GM19025 (cell line): Measurements from ENCODE around the gene LDAH.

Experiments
- ATAC-seq: cut with Tn5 transposase; IDR thresholded peaks from one replicate; pipeline ENCODE4 v1.9.1; 2021; ENCODE audit warnings: mild to moderate bottlenecking, low read depth, moderate library complexity; ENCODE audit not compliant: unreplicated experiment

The LDAH gene

DNA sequence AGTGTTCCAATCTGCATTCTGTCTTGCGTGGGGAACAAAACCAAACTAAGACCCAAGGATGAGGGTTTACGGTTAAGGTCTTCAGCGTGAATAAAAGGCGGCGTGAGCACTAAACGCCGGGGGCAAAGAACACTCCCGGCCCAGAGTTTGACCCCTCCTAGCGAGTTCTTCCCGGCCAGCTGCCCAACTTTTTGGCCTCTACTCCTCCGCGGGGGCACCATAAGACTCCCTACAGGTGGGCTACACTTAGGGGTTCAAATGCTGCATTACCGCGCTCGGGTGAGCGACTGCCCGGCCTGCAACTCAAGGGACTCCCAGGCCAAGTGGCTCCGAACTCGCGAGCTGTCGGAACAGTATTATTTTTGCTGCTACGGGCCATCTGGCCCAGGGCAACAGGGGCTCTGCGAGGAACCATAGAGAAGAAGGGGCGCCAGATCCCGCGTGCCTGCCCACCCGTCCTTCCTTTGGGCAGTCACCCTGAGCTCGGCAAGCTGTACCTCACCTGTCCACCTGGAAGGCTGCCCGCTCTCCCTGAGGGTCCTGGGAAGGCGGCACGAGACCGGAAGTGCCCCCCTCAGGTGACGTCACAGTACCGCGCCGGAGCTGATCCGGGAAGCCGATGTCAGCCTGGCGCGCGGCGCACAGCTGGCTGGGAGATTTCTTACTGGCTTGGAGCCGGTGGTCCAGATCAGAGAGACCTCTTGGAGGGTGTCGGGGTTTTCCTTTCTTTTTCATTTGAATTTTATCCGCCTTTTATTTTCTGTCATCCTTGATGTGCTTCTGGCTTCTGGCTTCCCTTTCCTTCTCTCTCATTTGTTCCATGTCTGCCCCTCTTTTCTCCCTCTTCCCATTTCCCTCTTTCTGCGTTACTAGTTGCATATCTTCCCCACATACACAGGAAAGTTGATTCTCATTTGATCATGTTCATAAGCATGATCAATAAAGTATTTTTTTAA lies at the start of gene LDAH:
LDAH (minus strand) TSS at position 567 of the 956 bp plus-strand sequence. CDS start 21,638 bp downstream, outside the sequence.
- peak; percentile 86 for ATAC-seq

DNA sequence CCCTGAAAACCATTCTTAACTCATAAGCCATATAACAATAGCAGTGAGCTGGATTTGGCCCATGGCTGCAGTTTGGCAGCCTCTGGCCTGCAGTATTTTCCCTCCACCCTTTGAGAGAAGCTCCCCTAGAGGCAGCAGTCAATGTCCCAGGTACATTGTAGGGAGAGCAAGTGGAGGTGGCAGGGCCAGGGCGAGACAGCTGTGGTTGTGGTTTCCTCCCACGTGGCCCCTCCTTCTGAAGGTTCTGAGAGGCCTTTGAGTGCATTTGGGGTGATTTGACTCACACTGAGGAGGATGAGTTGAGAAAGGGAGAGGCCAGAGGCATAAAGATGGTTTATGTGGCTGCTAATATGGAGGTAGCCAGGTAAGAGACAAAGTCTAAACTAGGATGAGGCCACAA lies 45.5 kb upstream of the LDAH start:
- ATAC-seq: peak; percentile 98

DNA sequence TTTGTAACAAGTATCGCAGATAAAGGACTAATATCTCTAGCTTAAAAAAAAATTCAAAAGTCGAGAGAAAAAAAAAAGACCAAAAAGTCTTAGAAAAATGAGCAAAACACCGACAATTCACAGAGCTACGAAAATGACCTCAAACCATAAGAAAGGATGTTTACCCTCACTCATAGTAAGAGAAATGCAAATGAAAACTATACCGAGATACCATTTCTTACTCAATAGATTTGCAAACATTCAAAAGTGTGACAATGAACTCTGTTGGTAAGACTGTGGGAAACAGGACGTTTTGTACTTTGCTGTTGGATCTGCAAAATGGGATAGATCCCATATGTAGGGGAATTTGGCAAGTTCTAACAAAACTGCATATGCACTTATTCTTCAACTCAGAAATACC lies 39.9 kb upstream of the LDAH start:
- ATAC-seq: no peak

DNA sequence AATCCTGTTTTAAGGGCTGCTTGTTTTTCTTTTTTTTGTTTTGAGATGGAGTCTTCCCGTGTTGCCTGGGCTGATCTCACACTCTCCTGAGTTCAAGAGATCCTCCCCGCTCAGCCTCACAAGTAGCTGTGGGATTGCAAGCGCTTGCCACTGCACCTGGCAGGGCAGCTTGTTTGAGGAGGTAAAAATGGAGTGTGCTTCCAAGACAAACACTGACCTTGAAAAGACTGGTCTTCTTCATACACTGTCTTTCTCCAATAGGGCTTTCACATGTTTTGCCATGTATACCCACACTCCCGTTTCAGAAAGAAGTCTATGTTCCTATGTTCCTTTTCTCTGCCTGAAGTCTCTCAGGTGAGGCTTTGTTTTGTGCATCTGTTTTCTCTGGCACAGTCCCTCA lies 32.6 kb upstream of the LDAH start:
- no peak for ATAC-seq

DNA sequence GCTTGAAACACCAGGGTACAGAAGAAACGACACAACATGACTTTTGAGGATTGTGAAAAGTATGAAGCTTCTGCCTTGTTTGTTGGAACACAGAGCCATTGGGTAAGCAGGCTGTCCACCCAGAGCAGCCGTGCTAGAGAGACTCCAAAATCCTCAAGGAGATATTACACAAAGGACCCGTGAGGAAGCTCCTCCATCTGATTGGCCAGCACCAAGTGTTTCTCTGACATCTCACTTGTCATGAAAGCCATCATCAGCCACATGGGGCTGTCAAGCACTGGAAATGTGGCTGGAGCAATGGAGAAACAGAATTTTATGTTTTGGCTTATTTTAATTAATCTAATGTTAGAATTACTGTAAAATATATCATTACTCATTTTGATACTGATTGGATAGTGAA lies 29.8 kb upstream of the LDAH start:
- no peak for ATAC-seq

DNA sequence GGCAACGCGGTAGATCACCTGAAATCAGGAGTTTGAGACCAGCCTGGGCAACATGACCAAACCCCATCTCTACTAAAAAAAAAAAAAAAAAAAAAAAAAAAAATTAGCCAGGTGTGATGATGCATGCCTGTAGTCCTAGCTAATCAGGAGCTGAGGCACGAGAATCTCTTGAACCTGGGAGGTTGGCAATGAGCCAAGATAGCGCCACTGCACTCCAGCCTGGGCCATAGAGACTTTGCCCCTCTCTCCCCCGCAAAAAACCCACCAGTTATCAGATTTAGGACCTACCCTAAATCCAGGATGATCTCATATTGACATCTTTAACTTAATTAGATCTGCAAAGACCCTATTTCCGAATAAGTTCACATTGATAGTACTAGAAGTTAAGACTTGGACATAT lies 29.2 kb upstream of the LDAH start:
- ATAC-seq: no peak

DNA sequence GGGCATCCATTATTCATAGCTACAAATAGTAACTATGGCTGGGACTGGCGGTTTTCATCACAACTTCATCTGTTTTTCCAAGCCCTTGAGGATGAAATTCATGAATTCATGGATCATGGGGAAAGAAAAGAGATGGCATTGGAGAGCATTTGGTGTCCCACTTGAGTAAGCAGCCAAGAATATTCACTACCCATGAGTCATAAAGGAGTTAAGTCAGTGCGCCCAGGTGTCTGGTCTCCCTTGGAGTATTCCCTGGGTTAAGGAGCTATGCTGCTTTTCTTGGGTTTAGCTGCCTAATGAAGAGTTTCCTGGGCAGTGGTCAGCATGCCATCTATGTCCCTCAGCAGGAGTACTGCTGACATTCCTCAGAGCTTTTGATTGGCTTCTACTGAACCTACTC lies 21.3 kb upstream of the LDAH start:
- ATAC-seq: no peak

DNA sequence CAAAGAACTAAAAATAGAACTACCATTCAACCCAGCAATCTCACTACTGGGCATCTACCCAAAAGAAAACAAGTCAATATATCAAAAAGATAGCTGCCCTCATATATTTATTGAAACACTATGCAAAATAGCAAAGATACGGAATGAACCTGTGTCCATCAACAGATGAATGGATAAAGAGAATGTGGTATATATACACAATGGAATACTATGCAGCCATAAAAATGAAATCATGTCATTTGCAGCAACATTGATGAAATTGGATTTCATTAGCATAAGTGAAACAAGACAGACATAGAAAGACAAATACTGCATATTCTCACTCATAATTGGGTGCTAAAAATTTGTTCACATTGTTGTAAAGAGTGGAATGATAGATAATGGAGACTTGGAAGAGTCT lies 16.2 kb upstream of the LDAH start:
- no peak for ATAC-seq

DNA sequence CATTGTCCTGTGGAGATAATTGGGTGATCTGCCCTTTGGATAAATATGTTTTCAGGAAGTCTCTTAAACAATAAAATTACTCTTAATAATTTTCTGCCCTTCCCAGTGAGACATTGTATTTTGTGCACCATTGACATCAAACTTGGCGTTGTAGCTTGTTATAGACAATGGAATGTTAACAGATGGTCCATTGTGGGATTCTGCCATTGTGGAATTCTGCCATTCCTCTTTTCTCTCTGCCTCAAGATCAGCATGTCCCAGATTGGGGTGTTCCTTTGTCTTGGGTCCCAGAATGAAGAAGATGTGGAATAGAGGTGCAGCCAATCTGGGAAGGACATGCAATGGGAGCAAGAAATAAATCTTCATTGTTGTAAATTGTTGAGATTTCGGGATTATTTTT lies 15.1 kb upstream of the LDAH start:
- ATAC-seq: no peak

DNA sequence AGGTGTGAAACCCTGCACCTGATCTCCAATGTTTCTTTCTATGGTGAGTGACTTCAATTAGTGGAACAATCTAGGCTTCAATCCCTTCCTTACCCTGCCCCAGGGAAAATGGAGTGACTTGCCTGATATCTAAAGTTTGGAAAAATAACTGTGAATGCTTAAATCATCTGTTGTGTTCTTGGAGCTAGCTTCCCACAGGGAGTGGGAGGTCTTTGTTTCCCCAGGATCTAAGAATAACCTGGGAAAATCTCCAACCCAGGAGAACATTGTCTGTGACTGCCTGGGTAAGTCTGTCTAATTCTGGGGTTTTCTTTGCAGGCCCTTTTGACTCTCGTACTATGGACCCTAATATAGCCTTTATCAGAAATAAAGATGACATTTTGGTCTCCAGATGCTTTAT lies 13.6 kb upstream of the LDAH start:
- ATAC-seq: no peak

DNA sequence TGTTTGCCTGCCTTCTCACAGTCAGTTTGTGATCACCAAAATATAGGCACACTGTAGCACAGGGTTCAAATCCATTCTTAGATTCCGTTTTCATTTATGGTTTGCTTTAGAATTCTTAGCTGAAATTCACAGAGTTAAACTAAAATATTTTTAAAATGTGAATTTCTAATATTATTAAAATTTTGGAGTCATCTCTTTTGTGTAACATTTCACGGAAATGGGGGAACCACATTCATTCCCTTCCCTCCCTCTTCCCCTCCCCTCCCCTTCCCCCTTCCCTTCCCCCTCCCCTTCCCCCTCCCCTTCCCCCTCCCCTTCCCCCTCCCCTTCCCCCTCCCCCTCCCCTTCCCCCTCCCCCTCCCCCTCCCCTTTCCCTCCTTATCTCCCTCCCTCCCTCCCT lies 11.4 kb upstream of the LDAH start:
- ATAC-seq: no peak

DNA sequence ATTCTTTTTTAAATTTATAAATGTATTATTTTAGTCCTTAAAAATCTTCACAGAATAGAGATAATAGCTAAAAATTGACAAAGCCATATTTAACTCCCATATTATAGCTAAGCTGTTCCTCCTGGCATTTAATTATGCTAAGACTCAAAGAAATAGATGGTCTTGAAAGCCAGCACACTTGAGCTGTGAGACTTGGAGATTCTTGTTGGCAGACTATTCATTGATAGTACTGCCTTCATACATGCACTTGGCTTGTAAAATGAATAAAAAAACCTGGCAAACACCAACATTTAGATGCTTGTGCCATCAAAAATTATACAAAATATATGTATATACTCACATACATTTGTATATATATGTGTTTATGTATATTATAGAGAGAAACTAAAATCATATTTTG lies 9.7 kb upstream of the LDAH start:
- ATAC-seq: no peak

DNA sequence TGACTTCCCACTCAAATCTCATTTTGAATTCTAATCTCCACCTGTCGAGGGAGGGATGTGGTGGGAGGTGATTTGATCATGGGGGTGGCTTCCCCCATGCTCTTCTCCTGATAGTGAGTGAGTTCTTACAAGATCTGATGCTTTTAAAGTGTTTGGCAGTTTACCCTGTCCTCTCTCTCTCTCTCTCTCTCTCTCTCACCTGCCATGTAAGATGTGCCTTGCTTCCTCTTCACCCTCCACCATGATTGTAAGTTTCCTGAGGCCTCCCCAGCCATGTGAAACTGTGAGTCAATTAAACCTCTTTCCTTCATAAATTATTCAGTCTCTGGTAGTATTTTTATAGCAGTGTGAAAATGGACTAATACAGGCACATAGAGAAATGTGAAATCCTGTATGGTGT lies 7.0 kb upstream of the LDAH start:
- ATAC-seq: no peak

DNA sequence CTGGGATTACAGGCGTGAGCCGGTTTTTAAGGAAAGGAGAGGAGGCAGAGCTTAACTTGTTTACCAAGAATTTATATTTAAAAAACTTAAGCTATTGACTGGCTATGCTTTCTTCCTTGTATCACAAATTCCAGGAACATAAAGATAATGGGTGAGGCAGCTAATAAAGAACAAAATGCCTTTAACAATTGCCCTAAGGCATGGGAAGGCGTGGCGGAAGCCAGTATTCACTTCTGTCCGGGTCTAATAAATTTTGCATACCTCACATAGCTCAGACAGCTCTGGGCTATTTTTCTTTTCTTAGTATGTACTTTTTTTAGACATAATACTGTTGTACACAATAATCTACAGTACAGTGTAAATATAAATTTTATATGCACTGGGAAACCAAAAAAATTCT lies 1.0 kb upstream of the LDAH start:
- no peak for ATAC-seq

DNA sequence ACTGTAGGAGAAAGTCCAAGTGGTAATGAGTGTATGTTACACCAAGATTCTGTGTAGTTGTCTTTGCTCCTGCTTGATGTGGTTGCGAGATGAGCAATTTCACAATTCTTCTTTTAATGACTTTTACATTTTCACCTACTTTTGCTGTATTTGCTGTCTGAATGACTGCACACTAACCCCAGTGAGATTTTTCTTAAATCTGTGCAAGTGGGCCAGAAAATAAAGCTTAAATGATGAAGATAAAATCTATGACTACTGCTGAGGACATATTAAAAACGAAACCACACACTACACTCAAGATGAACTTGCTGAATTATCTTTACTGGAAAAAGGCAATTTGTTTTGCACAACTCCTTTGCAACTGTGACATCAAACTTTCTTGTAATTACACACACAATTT lies 4.1 kb downstream of the LDAH start:
- ATAC-seq: no peak

DNA sequence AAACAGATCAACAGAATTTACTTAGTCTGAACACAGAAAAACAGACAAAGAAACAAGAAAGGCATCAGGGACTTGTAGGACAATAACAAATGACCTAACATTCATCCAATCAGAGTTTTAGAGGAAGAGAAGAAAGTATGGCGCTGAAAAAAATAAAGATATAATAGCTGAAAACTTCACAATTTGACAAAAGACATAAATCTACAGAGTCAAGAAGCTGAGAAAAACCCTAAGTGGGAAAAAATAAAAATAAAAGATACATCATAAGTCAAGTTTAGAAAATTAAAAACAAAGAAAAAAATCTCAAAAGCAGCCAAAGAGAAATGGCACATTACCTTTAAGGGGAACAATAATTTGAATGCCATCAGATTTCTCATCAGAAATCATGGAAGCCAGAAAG lies 7.7 kb downstream of the LDAH start:
- no peak for ATAC-seq

DNA sequence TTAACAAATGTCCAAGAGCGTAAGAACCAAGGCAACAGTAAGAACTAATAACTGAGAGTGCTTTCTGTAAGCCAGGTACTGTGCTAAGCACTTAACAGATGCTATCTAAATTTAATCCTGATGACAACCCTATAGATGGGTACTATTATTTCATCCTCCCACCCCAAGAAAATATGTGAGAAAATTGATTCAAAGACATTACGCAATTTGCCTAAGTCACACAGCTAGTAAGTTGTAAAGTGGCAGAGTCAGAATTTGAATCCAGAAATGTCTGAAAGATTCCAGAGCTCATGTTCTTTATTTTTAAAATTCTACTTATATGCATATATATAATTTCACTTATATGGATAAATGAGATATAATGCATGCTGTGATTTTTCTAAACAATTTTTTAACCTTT lies 10.1 kb downstream of the LDAH start:
- ATAC-seq: no peak

DNA sequence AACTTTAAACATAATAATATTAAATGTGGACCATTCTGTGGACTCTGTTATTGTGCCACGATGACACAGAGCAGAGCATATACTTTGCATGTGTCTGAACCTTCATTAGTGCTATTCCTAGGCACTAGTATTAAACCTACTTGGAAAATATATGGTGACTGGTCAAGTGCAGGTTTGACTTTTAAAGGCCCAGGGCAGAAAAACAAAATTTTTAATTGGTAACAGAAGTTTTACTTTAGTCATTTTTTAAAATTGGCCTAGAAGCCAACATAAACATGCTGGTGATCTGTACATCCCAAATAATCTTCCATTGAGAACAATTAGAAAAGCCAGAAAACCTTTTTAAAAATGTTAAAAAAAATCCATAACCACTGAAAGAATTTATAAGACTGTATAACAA lies 16.6 kb downstream of the LDAH start:
- no peak for ATAC-seq

DNA sequence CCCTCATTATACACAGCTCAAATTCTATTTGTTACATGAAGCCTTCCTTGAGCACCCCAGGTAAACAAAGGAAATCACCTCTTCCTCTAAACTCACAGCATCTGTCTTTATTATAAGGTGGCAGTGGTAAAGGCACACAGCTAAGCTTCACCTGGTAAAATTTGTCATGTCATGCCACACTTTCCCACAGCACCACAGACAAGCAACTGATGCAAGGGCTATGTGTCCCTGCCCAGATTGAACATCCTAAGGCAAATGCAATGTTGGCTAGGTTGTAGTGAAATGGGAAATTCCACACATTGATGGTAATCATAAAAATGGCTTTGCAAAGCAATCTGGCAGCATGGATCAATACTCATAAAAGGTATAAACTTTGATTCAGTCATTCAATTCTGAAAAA lies 18.9 kb downstream of the LDAH start:
- ATAC-seq: no peak

DNA sequence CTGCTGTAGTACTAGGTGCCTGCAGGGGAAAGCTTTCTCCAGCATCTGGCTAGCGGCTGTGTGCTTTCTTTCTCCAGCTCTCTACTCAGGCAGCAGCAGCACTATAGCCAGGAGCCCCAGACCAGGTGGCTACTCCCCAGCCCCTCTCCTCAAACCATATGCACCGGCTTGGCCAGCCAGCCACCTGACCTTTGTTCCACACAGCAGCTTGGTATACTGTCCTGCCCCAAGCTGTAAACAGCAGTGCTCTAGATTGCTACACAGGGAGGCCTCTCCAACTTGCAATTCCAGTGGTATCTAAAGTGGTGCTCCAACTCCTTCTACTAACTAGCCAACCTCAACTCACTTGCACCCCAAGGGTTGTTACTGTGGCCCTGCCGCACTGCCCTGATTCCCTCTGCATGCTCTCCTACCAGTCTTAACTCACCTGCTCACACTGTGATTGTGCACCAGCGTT lies 19.6 kb downstream of the LDAH start:
- ATAC-seq: no peak

DNA sequence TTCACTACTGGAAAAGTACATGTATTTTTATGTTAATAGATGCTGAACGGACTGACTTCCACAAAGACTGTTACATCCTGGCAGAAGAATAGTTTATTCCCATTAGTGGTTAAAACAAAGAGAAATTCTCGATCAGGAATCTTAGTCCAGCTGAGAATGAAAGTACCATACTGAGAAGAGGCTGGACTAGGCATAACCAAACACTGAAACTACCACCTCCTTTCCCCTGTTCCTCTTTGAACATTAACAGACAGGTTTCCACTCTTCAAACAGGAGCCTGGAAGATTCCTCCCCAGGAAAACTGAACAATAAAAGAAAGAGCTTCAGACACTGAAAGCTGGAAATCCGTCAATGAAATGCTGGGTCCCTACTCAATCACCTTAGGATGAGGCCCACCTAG lies 25.8 kb downstream of the LDAH start:
- ATAC-seq: peak; percentile 65

DNA sequence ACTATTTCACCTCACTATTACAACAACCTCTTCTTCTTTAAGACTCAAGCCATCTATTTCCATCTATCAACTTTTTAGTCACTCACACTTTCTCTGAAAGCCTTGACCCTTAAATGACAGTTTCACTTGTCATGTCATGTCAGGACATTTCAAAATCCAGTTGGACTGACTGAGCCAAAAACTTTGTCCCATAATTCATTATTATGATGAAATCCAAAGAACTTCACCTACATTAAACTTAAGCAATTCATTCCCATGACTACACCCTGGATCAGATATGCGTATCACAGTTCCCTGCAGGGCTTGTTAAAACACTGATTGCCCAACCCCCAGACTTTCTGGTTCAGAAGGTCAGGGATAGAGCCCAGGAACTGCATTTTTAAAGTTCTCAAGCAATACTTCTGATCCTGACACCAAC lies 26.5 kb downstream of the LDAH start:
- ATAC-seq: peak; percentile 33
